GM19455 (cell line): Measurements from ENCODE around the gene ANKK1.

Experiments
- ATAC-seq: cut with Tn5 transposase; IDR thresholded peaks from one replicate; pipeline ENCODE4 v1.9.1; 2021; ENCODE audit not compliant: unreplicated experiment

Gene ANKK1, protein sequence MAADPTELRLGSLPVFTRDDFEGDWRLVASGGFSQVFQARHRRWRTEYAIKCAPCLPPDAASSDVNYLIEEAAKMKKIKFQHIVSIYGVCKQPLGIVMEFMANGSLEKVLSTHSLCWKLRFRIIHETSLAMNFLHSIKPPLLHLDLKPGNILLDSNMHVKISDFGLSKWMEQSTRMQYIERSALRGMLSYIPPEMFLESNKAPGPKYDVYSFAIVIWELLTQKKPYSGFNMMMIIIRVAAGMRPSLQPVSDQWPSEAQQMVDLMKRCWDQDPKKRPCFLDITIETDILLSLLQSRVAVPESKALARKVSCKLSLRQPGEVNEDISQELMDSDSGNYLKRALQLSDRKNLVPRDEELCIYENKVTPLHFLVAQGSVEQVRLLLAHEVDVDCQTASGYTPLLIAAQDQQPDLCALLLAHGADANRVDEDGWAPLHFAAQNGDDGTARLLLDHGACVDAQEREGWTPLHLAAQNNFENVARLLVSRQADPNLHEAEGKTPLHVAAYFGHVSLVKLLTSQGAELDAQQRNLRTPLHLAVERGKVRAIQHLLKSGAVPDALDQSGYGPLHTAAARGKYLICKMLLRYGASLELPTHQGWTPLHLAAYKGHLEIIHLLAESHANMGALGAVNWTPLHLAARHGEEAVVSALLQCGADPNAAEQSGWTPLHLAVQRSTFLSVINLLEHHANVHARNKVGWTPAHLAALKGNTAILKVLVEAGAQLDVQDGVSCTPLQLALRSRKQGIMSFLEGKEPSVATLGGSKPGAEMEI

DNA sequence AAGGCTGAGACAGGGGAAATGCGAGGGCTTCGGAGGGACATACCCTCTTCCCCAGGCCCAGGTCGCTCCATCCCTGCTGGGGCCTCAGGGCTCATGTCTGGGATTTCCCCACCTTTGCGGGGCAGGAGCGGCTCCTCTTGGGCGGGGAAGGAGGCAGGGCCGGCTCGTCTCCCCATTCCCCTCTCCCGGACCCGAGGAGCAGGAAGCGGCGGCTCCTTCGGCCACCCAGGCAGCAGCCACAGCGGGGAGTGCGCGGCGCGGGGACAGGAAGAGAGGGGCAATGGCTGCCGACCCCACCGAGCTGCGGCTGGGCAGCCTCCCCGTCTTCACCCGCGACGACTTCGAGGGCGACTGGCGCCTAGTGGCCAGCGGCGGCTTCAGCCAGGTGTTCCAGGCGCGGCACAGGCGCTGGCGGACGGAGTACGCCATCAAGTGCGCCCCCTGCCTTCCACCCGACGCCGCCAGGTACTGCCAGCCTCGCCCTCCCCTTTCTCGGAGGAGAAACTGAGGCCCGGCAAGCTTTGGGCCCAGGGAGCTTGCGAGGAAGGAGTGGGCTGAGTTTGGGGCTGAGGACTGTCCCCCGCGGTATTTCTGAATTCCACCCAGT is at the start of gene ANKK1:
Gene ANKK1, plus strand, starts transcription at position 175 of the 607 bp plus-strand sequence. Its CDS starts 106 bp downstream, at position 281.
- no peak for ATAC-seq

DNA sequence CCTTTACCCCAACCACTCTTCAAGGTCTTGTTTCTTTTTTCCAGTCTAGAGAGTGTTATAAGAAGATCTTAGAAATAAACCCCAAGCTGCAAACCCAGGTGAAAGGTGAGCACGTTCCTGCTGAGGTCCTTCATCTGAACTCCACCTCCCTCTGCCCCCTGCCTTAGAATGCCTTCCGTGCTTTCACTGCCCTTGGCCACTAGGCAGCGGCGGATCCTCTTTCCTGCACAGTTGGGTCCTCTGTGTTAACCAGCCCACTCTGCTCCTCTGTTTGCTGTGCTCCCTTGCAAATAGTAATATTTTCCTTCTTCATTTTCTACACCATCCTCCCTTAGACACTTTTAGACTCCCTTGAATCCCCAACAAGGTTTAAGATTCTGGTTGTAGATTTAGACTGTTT is 48.8 kb upstream of the ANKK1 start:
- ATAC-seq: no peak

DNA sequence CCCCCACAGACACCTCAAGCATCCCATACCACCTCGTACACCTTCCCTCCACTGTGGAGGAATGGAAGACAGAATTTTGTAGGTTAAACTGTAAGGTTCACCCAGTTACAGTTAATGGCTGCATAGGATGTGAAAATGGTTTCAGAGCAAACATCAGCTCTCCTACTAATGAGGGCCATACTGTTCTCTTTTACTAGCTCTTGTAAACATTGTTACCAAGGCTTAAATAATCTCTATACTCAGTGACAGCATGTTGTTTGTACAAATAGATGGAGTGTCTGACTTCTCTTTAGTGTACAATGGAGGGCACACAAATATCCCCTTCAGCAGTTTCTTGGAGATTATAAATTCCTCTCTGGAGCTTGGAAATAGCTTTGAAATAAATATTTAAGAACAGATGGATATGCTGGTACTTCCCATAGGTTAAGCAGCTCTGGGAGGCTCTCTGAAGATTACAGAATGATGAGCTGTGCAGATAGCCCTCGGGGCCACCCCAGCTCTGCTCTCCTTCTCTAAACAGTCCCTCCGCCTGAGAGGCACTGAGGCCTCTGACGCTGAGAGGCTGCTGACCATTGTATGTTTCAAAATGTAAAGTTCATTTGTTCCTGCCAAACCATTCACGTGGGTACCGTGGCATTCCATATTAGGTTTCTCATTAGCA is 47.5 kb upstream of the ANKK1 start:
- no peak for ATAC-seq

DNA sequence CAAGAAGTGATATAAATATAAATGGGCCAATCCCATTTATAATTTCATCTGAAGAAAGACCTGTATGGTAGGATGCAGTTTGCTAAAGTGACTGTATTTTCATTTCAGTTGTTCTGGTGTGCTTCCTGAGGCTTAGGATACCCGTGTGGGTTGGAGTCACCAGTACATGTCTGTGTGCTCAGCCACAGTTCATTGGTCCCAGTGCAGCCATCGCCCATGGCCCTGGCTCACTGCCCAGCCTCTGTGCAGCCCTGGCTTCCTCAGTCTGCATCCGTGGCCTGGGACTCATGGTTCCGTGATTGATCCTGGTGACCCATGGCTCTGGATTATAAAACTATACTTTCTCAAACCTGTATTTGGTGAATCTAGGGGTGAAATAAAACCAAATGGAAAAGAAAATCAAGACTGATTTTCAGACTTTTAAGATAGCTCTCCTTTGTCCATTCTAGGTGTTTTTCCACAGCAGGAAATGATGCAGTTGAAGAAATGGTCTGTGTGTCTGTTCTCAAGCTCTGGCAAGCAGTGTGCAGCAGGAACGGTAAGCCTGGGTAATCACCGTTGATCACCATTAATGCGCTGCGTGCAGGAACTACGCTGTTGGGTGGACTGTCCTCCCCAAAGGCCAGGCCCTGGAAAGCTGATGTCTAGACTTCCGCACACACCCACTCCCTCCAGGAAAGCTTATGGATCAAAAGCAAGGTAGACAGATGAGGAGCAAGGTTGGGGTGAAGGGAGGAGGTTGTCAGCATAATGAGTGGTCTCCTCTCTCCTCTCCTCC is 46.0 kb upstream of the ANKK1 start:
- ATAC-seq: no peak

DNA sequence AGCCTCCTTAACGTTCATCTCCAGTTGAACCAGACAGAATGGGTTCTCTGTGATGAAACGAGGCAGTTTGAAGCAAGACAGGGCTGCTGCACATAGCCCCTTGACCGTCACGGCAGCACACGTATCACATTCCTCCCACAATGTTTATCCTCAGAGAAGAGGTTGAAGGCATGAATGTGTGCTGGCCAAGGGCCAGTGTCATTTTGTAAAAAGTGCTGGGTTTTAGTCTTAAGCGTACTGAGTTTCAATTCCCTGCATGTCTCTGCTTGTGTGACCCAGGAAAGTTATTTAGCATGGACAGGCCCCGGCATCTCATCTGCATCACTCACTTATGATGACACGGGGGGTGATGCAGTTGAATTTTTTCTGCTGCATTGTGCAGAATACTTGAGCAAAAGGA is 41.6 kb upstream of the ANKK1 start:
- no peak for ATAC-seq

DNA sequence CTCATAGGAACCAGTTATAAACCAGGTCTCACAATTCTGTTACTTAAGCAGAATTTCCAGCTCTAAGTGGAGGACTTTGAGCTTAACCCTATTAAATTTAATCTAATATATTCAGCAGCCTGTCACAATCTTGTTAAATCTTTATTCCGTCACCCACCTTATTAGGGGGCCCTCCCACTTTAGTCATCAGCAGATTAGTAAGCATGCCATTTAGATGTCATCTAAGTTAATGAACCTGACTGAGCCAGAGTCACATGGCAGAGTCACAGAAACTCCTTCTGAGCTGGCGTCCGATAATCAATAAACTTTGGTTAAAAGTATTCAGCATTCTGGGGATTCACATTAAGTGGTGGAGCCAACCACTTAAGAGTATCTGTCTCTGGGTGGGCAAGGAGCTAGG is 38.1 kb upstream of the ANKK1 start:
- ATAC-seq: no peak

DNA sequence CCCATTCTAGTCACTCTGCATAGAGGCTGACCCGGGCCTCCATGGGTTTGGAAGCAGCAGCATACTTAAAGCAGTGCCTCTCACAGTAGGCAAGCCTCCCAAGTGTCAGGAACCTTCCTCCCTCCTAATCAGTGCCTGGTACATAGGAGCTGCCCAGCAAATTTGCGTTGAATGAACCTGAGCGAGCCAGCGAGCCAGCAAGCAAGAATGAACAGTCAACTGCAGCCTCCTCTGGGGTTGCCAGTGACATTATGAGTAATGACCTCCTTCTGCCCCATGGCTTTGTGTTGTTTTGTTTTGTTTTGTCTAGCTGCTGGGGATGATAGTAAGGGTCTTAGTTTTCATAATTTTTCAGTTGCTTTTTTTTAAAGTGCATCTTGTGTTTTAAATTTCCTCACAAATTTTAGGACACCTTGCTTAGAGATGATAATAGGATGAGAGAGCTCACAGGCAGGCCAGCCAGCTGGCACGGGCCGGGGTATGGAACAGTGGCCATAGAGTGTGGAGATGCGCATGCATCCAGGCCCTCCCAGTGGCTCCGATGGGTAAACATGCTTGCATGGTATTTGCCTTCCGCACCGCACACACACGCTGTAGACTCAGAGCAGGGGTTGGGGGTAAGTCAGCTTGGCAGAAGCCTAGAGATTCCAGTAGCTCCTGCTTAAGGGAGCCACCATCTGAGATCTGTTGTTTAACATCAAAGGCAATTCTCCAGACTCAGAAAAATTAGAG is 37.1 kb upstream of the ANKK1 start:
- ATAC-seq: no peak

DNA sequence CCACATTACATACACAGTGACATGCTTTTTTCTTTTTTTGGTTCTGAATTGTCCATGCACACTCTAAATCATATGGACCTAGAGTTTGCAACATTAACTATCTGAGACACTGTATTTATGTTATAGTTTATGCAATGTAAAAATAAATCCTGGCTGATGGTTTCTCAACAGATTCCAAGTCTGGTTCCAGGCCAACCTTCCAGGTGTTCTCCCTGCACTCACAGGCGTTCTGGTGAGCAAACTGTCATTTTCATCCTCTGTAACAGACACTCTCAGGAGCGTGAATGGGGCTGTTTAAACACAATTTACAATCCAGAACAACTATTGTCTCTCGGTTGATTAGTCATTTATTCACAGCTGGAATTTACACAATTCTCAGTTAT is 36.5 kb upstream of the ANKK1 start:
- no peak for ATAC-seq

DNA sequence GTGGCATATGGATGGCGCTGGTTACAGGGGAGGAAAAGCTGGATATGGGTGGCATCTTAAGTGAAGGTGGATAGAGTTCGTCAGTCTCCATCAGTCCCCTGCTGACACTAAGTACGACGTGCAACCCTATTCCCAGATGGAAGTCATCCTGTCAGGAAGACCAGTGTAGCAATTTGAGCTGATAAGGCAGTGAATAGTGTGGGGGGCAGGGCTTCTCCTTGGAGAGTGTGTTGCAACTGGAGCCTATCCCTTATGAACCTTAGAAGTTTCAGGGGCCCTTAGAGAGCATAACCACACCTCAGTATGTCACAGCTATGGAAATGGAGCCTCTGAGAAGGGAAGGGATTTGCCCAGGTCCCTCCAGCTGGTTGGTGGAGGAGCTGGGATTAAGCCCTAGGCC is 36.1 kb upstream of the ANKK1 start:
- ATAC-seq: no peak

DNA sequence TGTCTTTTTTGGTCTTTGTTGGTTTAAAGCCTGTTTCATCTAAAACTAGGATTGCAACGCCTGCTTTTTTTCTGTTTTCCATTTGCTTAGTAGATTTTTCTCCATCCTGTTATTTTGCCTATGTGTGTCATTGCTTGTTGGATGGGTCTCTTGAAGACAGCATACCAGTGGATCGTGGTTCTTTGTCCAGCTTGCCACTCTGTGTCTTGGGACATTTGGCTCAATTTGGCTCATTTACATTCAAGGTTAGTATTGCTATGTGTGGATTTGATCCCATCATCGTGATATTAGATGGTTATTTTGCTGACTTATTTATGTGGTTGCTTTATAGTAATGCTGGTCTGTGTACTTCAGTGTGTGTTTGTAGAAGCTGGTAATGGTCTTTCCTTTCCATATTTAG is 31.4 kb upstream of the ANKK1 start:
- no peak for ATAC-seq

DNA sequence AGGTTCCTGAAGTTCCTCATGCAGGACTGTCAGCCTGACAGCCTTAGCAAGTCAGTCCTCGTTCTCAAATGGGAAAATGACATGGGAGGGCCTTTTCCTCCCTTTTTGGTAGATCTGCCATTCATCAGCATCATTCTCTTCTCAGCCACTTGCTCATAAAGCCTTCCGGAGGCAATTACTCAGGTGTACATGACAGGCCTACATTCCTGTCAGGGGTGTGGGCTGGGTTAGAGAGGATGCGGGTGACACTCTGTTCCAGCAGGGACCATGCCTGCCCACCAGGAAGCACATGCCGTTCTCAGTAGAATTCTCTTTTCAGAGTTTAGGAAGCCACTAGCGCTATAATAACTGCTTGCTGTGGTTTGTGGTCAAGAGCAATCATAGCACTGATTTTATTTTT is 24.2 kb upstream of the ANKK1 start:
- ATAC-seq: no peak

DNA sequence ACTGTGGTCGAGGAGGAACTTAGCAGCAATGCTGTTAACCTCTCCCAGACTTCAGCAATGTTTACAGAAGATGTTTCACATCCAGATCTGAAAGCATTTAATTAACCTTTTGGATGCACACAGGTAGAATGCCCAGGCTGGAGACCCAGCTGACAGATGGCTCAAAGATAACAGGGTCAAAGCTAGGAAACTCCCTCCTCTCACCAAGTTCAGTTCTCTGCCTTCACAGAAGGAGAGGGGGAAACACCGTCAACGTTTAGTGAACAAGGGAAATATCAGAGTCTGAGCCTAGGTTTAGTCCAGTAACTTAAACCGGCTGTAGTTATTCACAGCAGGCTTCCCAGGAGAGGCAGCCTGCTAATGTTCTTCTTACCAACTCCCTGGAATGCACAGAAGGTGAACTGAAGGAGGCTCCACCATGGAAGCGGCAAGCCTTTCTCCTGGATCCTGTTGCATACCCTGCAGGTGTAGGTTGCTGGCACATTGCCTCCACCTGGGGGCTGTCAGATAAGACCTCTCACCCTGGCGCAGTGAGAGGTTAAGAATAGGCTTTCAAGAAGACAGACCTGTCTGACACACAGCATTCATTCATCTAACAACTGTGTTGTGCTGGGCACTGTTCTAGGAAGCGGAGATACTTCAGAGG is 23.5 kb upstream of the ANKK1 start:
- ATAC-seq: no peak

DNA sequence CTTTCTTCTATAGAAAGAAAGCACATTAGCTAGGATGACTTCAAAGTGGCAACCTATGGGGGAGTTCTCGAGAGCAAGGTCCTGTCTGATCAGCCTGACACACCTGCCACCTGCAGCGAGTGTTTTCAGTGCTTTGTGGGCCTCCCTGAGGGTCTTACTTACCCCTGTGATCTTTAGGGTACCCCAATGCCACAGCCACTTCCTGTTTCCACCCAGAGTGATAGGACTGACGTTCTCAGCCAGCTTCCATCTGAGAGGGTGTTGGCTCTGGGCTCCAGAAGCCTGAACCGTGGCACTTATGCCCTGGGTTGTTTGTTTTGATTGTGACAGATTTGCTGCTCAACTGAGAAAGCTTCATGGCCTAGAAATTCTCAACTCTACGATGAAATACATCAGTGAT is 21.7 kb upstream of the ANKK1 start:
- no peak for ATAC-seq

DNA sequence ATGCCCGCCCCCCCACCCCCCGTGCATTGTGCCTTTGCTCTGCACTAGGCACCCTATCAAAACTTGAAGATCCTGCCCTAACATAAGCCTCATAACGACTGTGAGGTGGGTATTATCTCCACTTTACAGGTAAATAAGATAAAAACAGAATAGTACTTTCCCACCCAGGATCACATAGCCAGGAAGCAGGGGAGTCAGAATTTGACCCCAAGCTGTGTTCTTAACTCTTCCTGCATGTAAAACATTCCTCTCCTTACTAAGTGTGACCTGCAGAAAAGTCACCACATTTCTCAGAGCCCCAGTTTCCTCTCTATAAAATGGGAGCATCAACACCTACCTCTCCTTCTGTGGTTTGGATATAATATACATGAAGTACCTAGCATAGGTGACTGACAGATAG is 18.2 kb upstream of the ANKK1 start:
- ATAC-seq: no peak

DNA sequence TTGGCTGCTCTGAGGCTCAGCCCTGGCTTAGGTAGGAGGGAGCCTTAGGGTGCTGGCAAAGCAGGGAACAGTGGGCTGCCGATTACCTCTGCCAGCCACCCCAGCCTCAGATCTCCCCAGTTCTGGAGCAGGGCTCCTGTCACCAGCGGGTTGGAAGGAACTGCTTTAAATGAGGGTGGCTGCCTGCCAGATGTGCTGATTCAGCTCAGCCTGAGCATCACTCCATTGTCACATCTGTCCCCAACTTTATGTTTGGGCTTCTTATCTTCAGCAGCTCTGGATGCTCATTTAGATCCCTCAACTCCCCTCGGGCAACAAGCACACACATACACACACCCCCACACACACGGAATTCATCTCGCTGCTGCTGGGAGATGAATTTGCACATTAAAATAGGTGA is 16.9 kb upstream of the ANKK1 start:
- ATAC-seq: no peak

DNA sequence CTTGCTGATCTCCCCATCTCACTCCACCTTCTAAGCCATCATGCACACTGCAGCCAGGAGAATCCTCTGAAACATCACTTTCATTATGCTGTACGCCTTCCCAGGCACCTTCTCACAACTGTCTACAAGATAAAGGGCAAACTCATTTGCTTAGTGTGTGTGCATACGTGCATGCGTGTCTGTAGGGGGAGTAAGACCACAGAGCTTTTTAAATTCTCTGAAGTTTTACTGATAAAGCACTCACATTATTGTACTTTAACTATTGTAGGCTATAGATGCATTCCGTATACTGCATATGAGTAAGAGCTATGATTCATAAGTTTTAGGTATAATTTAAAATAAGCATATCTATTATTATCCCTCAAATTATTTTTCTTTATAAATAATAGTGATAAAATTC is 15.3 kb upstream of the ANKK1 start:
- ATAC-seq: no peak

DNA sequence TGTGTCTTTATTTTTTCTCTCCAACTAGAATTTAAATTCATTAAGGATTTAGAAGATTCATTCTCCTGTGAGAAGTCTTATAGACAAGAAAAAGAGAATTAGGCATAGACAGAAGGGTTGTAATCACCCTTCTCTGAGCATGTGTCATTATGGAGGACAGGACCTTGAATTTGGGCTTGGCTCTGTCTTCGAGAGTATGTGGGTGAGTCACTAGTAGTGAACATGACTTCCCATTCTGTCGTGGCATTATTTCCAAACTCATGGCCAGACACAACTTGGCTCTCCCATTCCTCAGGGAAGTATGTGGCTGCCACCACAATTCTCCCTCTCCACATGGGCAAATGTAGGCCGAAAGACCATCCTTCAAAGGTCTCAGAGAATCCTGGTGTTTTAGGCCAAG is 14.3 kb upstream of the ANKK1 start:
- ATAC-seq: no peak

DNA sequence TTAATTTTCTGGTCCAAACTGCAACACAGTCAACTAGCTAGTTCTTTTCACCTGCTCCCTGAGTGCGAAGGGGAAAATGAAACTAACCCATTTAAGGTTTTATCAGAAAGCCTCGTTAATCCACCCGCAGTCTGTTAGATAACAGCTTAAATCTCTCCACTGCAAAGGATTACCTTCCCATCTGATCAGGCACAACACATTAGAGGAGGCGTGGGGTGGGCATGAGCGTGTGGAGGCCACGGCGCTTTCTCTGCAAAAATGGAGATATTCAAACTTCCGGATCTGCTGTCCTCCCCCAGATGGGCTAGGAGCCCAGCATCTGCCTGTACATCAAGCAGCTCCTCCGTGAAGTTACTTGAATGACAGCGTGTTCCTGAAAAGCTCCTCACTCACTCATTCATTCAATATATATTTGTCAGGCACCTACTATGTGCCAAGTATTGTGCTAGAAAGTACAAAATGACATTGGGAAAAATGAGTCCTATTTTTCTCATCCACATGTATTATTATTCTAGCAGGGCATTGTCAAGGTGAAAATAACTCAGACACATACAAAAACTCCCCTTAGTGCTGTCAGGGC is 13.5 kb upstream of the ANKK1 start:
- ATAC-seq: no peak

DNA sequence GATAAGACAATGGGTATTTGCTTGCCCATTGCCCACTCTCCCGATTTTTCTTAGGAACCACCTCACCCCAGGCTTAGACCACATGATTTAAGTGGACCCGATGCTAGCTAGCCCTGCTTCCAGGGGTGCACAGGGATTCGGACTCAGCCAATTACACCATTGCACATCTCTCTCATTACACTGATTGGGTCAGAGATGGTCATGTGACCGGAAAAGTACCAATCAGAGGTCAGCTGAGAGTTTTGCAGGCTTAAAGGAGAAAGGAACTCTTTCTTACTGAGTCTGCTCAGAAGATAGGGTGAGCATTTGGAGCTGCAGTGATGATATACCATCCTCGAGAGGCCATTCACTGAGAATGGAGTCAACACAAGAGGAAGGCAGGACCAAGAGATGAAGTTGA is 12.2 kb upstream of the ANKK1 start:
- ATAC-seq: no peak
